GM13977 (cell line): Measurements from ENCODE around the gene KIF26A.

Experiments used
- DNase-seq: peaks from one replicate; pipeline ENCODE4 v3.0.0; 2012; ENCODE audit warnings: low spot score
- CTCF ChIP-seq: IDR thresholded peaks from 2 replicates; pipeline ENCODE4 v1.5.1; 2012; ENCODE audit warnings: mild to moderate bottlenecking, control low read depth; ENCODE audit not compliant: insufficient read depth; ENCODE audit errors: extremely low read depth, missing control alignments
- in situ Hi-C: fragments of 300-500 bp; cut with MboI; formaldehyde crosslinking; loops from one replicate; pipeline ENCODE4 v1.12.0; 2022; ENCODE audit warnings: low sequenced_read_pairs, low pct_unique_long_range_greater_than_20kb, mixed read lengths, inconsistent platforms; ENCODE audit not compliant: unreplicated experiment

The KIF26A gene

GRCh38 chr14:104105822-104106470 is 32.4 kb upstream of the KIF26A start:
- in situ Hi-C loops: no loop called here
- no peak for DNase-seq
- TF ChIP-seq CTCF: no peak

- no peak for TF ChIP-seq CTCF
- in situ Hi-C loops: no loop called here
- no peak for DNase-seq
These were observed 31.9 kb upstream of the KIF26A start for GRCh38 chr14:104106471-104106991.

- no peak for TF ChIP-seq CTCF
- in situ Hi-C loops: no loop called here
- DNase-seq: no peak
These were observed 31.2 kb upstream of the KIF26A start for GRCh38 chr14:104107101-104107581.

- no peak for DNase-seq
These were observed 30.5 kb upstream of the KIF26A start for GRCh38 chr14:104107611-104108569.

GRCh38 chr14:104108570-104109541 is 29.5 kb upstream of the KIF26A start:
- DNase-seq: no peak
- in situ Hi-C loops: no loop called here
- no peak for TF ChIP-seq CTCF

More at GRCh38 chr14:104107611-104108569, 30.5 kb upstream of the KIF26A start:
- TF ChIP-seq CTCF: no peak
- in situ Hi-C loops: no loop called here
